A549 (cell line): ENCODE measurements around the gene C10orf90. TPM values are rescaled to one million over a fixed set of nuclear protein-coding genes. Genes with fewer than 3 reads are reported as not detected.

ENCODE experiments used
- ATAC-seq, 2 experiments: fragments of 200-7000 bp in 1 of 2; fragments of >200 bp in 1 of 2; cut with Nextera tagmentation in 1 of 2; cut with Tn5 transposase in 1 of 2; 3 replicates each; pipeline versions ENCODE4 v1.8.0 to v1.9.1; 2018 to 2020; ENCODE audit warnings: mild to moderate bottlenecking in 1 of 2, moderate library complexity in 1 of 2
- CTCF ChIA-PET: fragments of 300-600 bp; sonication (Branson Sonifier 250); formaldehyde crosslinking; extraction: SDS; loops from one replicate; lab custom pipeline; 2021; ENCODE audit warnings: antibody characterized with exemption, inconsistent platforms; lab: Yijun Ruan, JAX
- POLR2A ChIA-PET: fragments of 350-600 bp; formaldehyde crosslinking; extraction: SDS; loops from one replicate; lab custom pipeline; 2021; ENCODE audit warnings: antibody characterized with exemption, inconsistent platforms; lab: Yijun Ruan, JAX
- DNase-seq, 2 experiments: peaks; one replicate each; pipeline versions ENCODE4 v3.0.0 to v3.0.0-alpha.2; 2011 to 2016; ENCODE audit warnings: low read depth in 1 of 2, low spot score in 1 of 2
- FAIRE-seq: peaks from 2 replicates; lab custom pipeline; 2011; peaks lifted over from hg19 to GRCh38; lab: Jason Lieb, UNC
- H3K27ac ChIP-seq, 2 experiments: fragments of >200 bp; sonication (Bioruptor Twin); formaldehyde crosslinking; 3 replicates each; pipeline ENCODE4 v1.5.1; 2016 to 2017
- H3K4me1 ChIP-seq: fragments of >200 bp; sonication (Bioruptor Twin); formaldehyde crosslinking; 3 replicates; pipeline ENCODE4 v1.6.1; 2016
- H3K4me2 ChIP-seq: fragments of >200 bp; sonication (Bioruptor Twin); formaldehyde crosslinking; 3 replicates; pipeline ENCODE4 v1.6.1; 2016
- H3K4me3 ChIP-seq: fragments of >200 bp; sonication (Bioruptor Twin); formaldehyde crosslinking; 3 replicates; pipeline ENCODE4 v1.5.1; 2016
- H3K9me3 ChIP-seq: fragments of >200 bp; sonication (Bioruptor Twin); formaldehyde crosslinking; 3 replicates; pipeline ENCODE4 v1.6.1; 2016
- CBX2 ChIP-seq: fragments of 200-600 bp; sonication (generic); IDR thresholded peaks from 2 replicates; pipeline ENCODE4 v1.6.1; 2016; ENCODE audit warnings: low read depth, mild to moderate bottlenecking, borderline replicate concordance
- CEBPB ChIP-seq, 2 experiments: fragments of >200 bp in 1 of 2; sonication (Bioruptor Twin) in 1 of 2; formaldehyde crosslinking in 1 of 2; IDR thresholded peaks; 2 replicates each; pipeline ENCODE4 v1.6.1; 2012 to 2016
- CHD2 ChIP-seq: fragments of 150-350 bp; IDR thresholded peaks from 2 replicates; pipeline ENCODE4 v1.6.1; 2014; ENCODE audit warnings: low read length; ENCODE audit not compliant: partially characterized antibody
- CHD4 ChIP-seq: fragments of 200-600 bp; sonication (generic); IDR thresholded peaks from 2 replicates; pipeline ENCODE4 v1.6.1; 2016; ENCODE audit warnings: antibody characterized with exemption, mild to moderate bottlenecking, borderline replicate concordance
- ESRRA ChIP-seq: fragments of 150-350 bp; IDR thresholded peaks from 2 replicates; pipeline ENCODE4 v1.6.1; 2014; ENCODE audit warnings: mild to moderate bottlenecking, low read length, borderline replicate concordance
- FOSB ChIP-seq: fragments of 250-450 bp; sonication (Bioruptor Pico); IDR thresholded peaks from 2 replicates; pipeline ENCODE4 v1.5.0; 2020; ENCODE audit warnings: mild to moderate bottlenecking, moderate library complexity
- GATA3 ChIP-seq: IDR thresholded peaks from 2 replicates; pipeline ENCODE4 v1.6.1; 2012; ENCODE audit warnings: borderline replicate concordance
- HDAC2 ChIP-seq: fragments of 200-600 bp; sonication (generic); IDR thresholded peaks from 2 replicates; pipeline ENCODE4 v1.6.1; 2016
- HEYL ChIP-seq: fragments of 250-450 bp; sonication (Bioruptor Pico); IDR thresholded peaks from 2 replicates; pipeline ENCODE4 v1.8.0; 2021; ENCODE audit warnings: mild to moderate bottlenecking, moderate library complexity
- HOXA7 ChIP-seq: fragments of 250-450 bp; sonication (Bioruptor Pico); IDR thresholded peaks from 2 replicates; pipeline ENCODE4 v1.5.0; 2020; ENCODE audit warnings: mild to moderate bottlenecking, moderate library complexity
- HOXB13 ChIP-seq: fragments of 250-450 bp; sonication (Bioruptor Pico); IDR thresholded peaks from 2 replicates; pipeline ENCODE4 v1.5.0; 2020; ENCODE audit warnings: low read depth, mild to moderate bottlenecking, moderate library complexity
- HOXB5 ChIP-seq: fragments of 250-450 bp; sonication (Bioruptor Pico); IDR thresholded peaks from 2 replicates; pipeline ENCODE4 v1.5.0; 2020; ENCODE audit warnings: mild to moderate bottlenecking, moderate library complexity
- JUN ChIP-seq, 2 experiments: fragments of >200 bp; sonication (Bioruptor Twin); formaldehyde crosslinking; IDR thresholded peaks; 2 replicates in 1 of 2; 3 replicates in 1 of 2; pipeline ENCODE4 v1.6.1; 2016 to 2017
- KDM1A ChIP-seq: fragments of 200-600 bp; sonication (generic); IDR thresholded peaks from 2 replicates; pipeline ENCODE4 v1.6.1; 2016; ENCODE audit warnings: low read depth, mild to moderate bottlenecking
- NFE2L2 ChIP-seq: fragments of 150-350 bp; conservative IDR thresholded peaks from 2 replicates; pipeline ENCODE4 v1.6.1; 2014; ENCODE audit warnings: low read length
- NR3C1 ChIP-seq: fragments of >200 bp; sonication (Bioruptor Twin); formaldehyde crosslinking; IDR thresholded peaks from 3 replicates; pipeline ENCODE4 v1.6.1; 2017
- POLR2A ChIP-seq: IDR thresholded peaks from 2 replicates; pipeline ENCODE4 v1.6.1; 2012; ENCODE audit warnings: mild to moderate bottlenecking, low read length
- RCOR1 ChIP-seq: fragments of 150-350 bp; IDR thresholded peaks from 2 replicates; pipeline ENCODE4 v1.6.1; 2014; ENCODE audit warnings: antibody characterized with exemption, low read length, low read depth
- RNF2 ChIP-seq: fragments of 200-600 bp; sonication (generic); IDR thresholded peaks from 2 replicates; pipeline ENCODE4 v1.6.1; 2016; ENCODE audit warnings: low read depth, mild to moderate bottlenecking, antibody characterized with exemption, moderate library complexity, borderline replicate concordance
- SMC3 ChIP-seq: fragments of >200 bp; sonication (Bioruptor Twin); formaldehyde crosslinking; IDR thresholded peaks from 3 replicates; pipeline ENCODE4 v1.6.1; 2018; ENCODE audit warnings: inconsistent platforms
- SREBF2 ChIP-seq: fragments of 450-650 bp; IDR thresholded peaks from 2 replicates; pipeline ENCODE4 v1.6.1; 2014; ENCODE audit warnings: mild to moderate bottlenecking, moderate library complexity
- TP53 ChIP-seq: fragments of 250-450 bp; sonication (Bioruptor Pico); IDR thresholded peaks from 2 replicates; pipeline ENCODE4 v1.5.0; 2021; ENCODE audit warnings: mild to moderate bottlenecking, moderate library complexity
- ZNF302 ChIP-seq: fragments of 250-450 bp; sonication (Bioruptor Pico); IDR thresholded peaks from 2 replicates; pipeline ENCODE4 v1.9.0; 2021; ENCODE audit warnings: inconsistent platforms, mild to moderate bottlenecking, moderate library complexity
- ZSCAN20 ChIP-seq: fragments of 250-450 bp; sonication (Bioruptor Pico); IDR thresholded peaks from 2 replicates; pipeline ENCODE4 v1.8.0; 2022; ENCODE audit warnings: mild to moderate bottlenecking, moderate library complexity
- WGBS: methylation state at CpG from one replicate; pipeline ENCODE4 v1.1.6; 2017; ENCODE audit errors: missing lambda C conversion rate; 5-methylcytosine and 5-hydroxymethylcytosine counted together
- polyA plus RNA-seq, 4 experiments: library from polyadenylated mRNA; depleted of rRNA in 3 of 4; stranded (reverse); fragments of >200 nt; fragmentation: RNase III in 1 of 4; extraction: RNeasy Plus Mini Kit Qiagen cat#74134 plus additional on column Dnase treatment in 1 of 4; gene quantifications; 2 replicates in 3 of 4; 3 replicates in 1 of 4; pipeline ENCODE4 v1.2.3, GENCODE V29; 2011 to 2017
- TF ChIP-seq, protein P1 (sequence below): fragments of 450-650 bp; IDR thresholded peaks from 2 replicates; pipeline ENCODE4 v1.6.1; 2014; ENCODE audit warnings: antibody characterized with exemption
- TF ChIP-seq, protein P2 (sequence below): fragments of >200 bp; sonication (Bioruptor Twin); formaldehyde crosslinking; IDR thresholded peaks from 3 replicates; pipeline ENCODE4 v1.6.1; 2016
- TF ChIP-seq, protein P3 (sequence below): fragments of 200-600 bp; sonication (generic); IDR thresholded peaks from 2 replicates; pipeline ENCODE4 v1.6.1; 2016; ENCODE audit warnings: antibody characterized with exemption, mild to moderate bottlenecking, moderate library complexity
- TF ChIP-seq, protein P4 (sequence below): fragments of 150-350 bp; IDR thresholded peaks from 2 replicates; pipeline ENCODE4 v1.6.1; 2014; ENCODE audit warnings: low read depth, mild to moderate bottlenecking, low read length

The C10orf90 gene
- polyA plus RNA-seq, 2 of the 4 experiments (the other 2 are of a cell fraction): 0.70 to 2.0 TPM

DNA sequence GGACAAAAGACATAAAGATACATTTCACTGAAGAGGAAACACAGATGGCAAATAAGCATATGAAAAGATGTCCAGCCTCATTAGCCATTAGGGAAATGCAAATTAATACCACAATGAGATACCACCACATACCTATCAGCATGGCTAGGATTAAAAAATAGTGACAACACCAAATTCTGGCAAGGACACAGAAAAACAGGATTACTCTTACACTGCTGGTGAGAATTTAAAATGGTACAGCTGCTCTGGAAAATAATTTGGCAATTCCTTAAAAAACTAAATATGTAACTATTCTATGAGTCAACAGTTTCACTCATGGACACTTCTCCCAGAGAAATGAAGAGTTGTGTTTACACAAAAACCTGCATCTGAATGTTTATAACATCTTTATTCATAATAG, 121.1 kb downstream of the C10orf90 start:
- ChIA-PET POLR2A (no interaction called here), CTCF (interaction anchor here (0.6 kb wide), 1 partner anchor 133 kb away, joined by 3 read pairs; no protein-coding TSS in a partner anchor)
- 0 out of 3 replicates have a peak, but pooled peaks cover 4% of the 10 kb centered on the region for H3K9me3 ChIP-seq
- no peak for FAIRE-seq
- DNase-seq: no peak
- no peak overlapping the region for H3K4me3 ChIP-seq
- ATAC-seq: no peak
- 0 out of 3 replicates have a peak, but pooled peaks cover 3% of the 10 kb centered on the region for H3K4me1 ChIP-seq
- H3K4me2 ChIP-seq: no peak overlapping the region
- no peak overlapping the region for H3K27ac ChIP-seq
- no peak for TF ChIP-seq NR3C1
- no peak for TF ChIP-seq CBX2
- TF ChIP-seq CEBPB (IDR thresholded peaks at IDR 0.05): no peak
- TF ChIP-seq, protein P1, sequence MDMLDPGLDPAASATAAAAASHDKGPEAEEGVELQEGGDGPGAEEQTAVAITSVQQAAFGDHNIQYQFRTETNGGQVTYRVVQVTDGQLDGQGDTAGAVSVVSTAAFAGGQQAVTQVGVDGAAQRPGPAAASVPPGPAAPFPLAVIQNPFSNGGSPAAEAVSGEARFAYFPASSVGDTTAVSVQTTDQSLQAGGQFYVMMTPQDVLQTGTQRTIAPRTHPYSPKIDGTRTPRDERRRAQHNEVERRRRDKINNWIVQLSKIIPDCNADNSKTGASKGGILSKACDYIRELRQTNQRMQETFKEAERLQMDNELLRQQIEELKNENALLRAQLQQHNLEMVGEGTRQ: no peak
- no peak for TF ChIP-seq RCOR1
- TF ChIP-seq POLR2A: no peak
- TF ChIP-seq SREBF2: no peak
- TF ChIP-seq FOSB (CRISPR knock-in tag): no peak
- TF ChIP-seq HOXB5 (CRISPR knock-in tag): no peak
- TF ChIP-seq HOXA7: no peak
- TF ChIP-seq RNF2: no peak
- TF ChIP-seq NFE2L2: no peak
- TF ChIP-seq SMC3: no peak
- TF ChIP-seq HEYL (CRISPR knock-in tag): no peak
- TF ChIP-seq HDAC2: no peak

DNA sequence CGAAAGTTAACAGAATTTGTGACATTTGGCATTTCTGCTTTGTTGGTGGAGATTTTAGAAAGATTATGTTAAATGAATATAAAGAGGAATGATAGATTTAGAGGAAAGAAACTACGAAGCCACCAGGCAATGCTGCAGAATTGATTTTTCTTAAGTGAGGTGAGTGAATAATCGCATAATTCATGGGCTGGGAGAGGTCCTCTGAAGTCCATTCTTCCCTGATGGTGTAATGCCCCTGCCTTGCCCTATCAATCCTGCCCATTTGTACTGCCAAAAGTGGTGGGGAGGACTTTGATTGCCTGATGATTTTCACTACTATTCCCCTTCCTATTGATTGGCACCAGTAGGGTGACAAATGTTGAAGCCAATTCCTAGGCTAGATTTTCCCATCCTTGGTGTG, 125.9 kb downstream of the C10orf90 start:
- ATAC-seq: no peak
- 3% methylated on average over 3 of the region's 3 CpGs for WGBS

DNA sequence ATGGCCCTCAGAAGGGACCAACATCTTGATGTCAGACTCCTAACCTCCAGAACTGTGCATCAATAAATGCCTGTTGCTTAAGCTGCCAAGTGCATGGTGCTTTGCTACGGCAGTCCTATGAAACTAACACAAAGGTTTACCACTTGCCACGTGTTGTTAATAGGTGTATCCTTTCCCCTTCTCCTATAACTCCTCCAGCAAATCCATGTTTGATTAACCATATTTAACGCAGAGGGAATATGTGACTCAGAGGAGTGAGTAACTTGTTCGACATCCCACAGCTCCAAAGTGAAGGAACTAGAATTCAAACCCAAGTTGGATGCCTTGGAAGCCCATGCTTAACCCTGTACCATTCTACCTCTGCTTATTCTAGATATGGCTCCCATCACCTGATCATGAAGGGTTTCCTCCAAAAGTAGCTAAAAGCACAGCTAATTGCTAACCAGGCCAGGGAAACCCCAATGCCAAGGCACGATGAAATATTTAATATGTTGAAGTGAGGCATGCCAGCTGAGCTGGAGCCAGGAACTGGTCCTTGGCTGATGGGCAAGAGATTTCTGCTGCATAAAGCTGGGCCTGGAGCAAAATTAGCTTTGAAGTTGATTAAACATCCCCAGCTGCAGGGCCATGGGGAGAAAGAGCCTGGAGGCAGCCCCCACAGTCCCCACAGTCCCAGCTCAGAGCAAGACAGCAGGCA, 131.9 kb downstream of the C10orf90 start:
- no peaks in the 10 kb centered on the region for H3K9me3 ChIP-seq
- 9% methylated on average over 5 of the region's 5 CpGs for WGBS
- DNase-seq (no peak), FAIRE-seq (no peak), ATAC-seq (no peak)
- H3K27ac ChIP-seq: no peak overlapping the region; a peak in 1 of 6 replicates
- no peaks in the 10 kb centered on the region for H3K4me1 ChIP-seq
- H3K4me2 ChIP-seq: no peak overlapping the region
- ChIA-PET CTCF (interaction anchor here (0.6 to 1.0 kb wide), 3 partner anchors 34 to 211 kb away, joined by 3 to 4 read pairs (median 4); no protein-coding TSS in a partner anchor), POLR2A (no interaction called here)
- no peak overlapping the region for H3K4me3 ChIP-seq
- TF ChIP-seq JUN (IDR thresholded peaks at IDR 0.05) (no peak), ZSCAN20 (CRISPR knock-in tag) (no peak), ESRRA (no peak), GATA3 (no peak), TP53 (CRISPR knock-in tag) (no peak), ZNF302 (CRISPR knock-in tag) (no peak), RCOR1 (no peak), CHD4 (no peak), NR3C1 (no peak)
- TF ChIP-seq, protein P2, sequence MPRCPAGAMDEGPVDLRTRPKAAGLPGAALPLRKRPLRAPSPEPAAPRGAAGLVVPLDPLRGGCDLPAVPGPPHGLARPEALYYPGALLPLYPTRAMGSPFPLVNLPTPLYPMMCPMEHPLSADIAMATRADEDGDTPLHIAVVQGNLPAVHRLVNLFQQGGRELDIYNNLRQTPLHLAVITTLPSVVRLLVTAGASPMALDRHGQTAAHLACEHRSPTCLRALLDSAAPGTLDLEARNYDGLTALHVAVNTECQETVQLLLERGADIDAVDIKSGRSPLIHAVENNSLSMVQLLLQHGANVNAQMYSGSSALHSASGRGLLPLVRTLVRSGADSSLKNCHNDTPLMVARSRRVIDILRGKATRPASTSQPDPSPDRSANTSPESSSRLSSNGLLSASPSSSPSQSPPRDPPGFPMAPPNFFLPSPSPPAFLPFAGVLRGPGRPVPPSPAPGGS: no peak
- TF ChIP-seq, protein P3, sequence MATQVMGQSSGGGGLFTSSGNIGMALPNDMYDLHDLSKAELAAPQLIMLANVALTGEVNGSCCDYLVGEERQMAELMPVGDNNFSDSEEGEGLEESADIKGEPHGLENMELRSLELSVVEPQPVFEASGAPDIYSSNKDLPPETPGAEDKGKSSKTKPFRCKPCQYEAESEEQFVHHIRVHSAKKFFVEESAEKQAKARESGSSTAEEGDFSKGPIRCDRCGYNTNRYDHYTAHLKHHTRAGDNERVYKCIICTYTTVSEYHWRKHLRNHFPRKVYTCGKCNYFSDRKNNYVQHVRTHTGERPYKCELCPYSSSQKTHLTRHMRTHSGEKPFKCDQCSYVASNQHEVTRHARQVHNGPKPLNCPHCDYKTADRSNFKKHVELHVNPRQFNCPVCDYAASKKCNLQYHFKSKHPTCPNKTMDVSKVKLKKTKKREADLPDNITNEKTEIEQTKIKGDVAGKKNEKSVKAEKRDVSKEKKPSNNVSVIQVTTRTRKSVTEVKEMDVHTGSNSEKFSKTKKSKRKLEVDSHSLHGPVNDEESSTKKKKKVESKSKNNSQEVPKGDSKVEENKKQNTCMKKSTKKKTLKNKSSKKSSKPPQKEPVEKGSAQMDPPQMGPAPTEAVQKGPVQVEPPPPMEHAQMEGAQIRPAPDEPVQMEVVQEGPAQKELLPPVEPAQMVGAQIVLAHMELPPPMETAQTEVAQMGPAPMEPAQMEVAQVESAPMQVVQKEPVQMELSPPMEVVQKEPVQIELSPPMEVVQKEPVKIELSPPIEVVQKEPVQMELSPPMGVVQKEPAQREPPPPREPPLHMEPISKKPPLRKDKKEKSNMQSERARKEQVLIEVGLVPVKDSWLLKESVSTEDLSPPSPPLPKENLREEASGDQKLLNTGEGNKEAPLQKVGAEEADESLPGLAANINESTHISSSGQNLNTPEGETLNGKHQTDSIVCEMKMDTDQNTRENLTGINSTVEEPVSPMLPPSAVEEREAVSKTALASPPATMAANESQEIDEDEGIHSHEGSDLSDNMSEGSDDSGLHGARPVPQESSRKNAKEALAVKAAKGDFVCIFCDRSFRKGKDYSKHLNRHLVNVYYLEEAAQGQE: no peak

More for the DNA sequence above, 125.9 kb downstream of the C10orf90 start:
- no peak for FAIRE-seq
- H3K4me2 ChIP-seq: no peak overlapping the region
- no peak overlapping the region for H3K27ac ChIP-seq
- H3K9me3 ChIP-seq: no peaks in the 10 kb centered on the region
- no peaks in the 10 kb centered on the region for H3K4me1 ChIP-seq
- TF ChIP-seq HOXB13: no peak
- TF ChIP-seq, protein P4, sequence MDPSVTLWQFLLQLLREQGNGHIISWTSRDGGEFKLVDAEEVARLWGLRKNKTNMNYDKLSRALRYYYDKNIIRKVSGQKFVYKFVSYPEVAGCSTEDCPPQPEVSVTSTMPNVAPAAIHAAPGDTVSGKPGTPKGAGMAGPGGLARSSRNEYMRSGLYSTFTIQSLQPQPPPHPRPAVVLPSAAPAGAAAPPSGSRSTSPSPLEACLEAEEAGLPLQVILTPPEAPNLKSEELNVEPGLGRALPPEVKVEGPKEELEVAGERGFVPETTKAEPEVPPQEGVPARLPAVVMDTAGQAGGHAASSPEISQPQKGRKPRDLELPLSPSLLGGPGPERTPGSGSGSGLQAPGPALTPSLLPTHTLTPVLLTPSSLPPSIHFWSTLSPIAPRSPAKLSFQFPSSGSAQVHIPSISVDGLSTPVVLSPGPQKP: no peak
- TF ChIP-seq CHD2: no peak
- TF ChIP-seq CEBPB (IDR thresholded peaks at IDR 0.05): no peak
- TF ChIP-seq SMC3: no peak
- TF ChIP-seq KDM1A: no peak
- TF ChIP-seq FOSB (CRISPR knock-in tag): no peak
- TF ChIP-seq, all 56 proteins: peak for 0
- DNase-seq: no peak
- POLR2A ChIA-PET: no interaction called here
- CTCF ChIA-PET: no interaction called here
- no peak overlapping the region for H3K4me3 ChIP-seq
